H1 (cell line): ENCODE data around the gene CLINT1. TPM values are rescaled to one million over a fixed set of nuclear protein-coding genes. Genes with fewer than 3 reads are reported as not detected.

Experiments
- CTCF ChIA-PET: fragments of 300-600 bp; sonication (Branson Sonifier 250); formaldehyde crosslinking; loops from one replicate; lab custom pipeline; 2021; ENCODE audit not compliant: partially characterized antibody; lab: Charles Lee
- POLR2A ChIA-PET: fragments of 300-600 bp; sonication (Branson Sonifier 250); formaldehyde crosslinking; loops from one replicate; lab custom pipeline; 2021; ENCODE audit warnings: inconsistent platforms; ENCODE audit not compliant: partially characterized antibody; lab: Charles Lee
- DNase-seq, 2 experiments: peaks; one replicate each; pipeline versions ENCODE4 v3.0.0 to v3.0.0-alpha.2; 2010 to 2022; ENCODE audit warnings: low spot score in 2 of 2, low read depth in 1 of 2, mixed read lengths in 1 of 2
- FAIRE-seq: peaks from 2 replicates; lab custom pipeline; 2011; peaks lifted over from hg19 to GRCh38; lab: Jason Lieb, UNC
- H2AFZ ChIP-seq: 2 replicates; pipeline ENCODE4 v1.8.1; 2012; ENCODE audit warnings: low read length, inconsistent platforms
- H2AK5ac ChIP-seq: 2 replicates; pipeline ENCODE4 v1.6.1; 2013; ENCODE audit warnings: low read depth, low read length
- H2BK120ac ChIP-seq: replicated peaks from 2 replicates; pipeline ENCODE3; 2013; ENCODE audit warnings: low read depth, low read length, inconsistent platforms
- H2BK12ac ChIP-seq: 2 replicates; pipeline ENCODE4 v1.6.1; 2013; ENCODE audit warnings: low read depth, low read length
- H2BK15ac ChIP-seq: 2 replicates; pipeline ENCODE4 v1.6.1; 2013; ENCODE audit warnings: low read length
- H2BK20ac ChIP-seq: 2 replicates; pipeline ENCODE4 v1.6.1; 2013; ENCODE audit warnings: low read length
- H2BK5ac ChIP-seq: 2 replicates; pipeline ENCODE4 v1.6.1; 2013; ENCODE audit warnings: low read depth, low read length
- H3K14ac ChIP-seq: 2 replicates; pipeline ENCODE4 v1.6.1; 2013; ENCODE audit warnings: inconsistent platforms; ENCODE audit not compliant: insufficient read length
- H3K18ac ChIP-seq: 2 replicates; pipeline ENCODE4 v1.6.1; 2013; ENCODE audit warnings: low read length; ENCODE audit errors: extremely low read depth
- H3K23ac ChIP-seq: 2 replicates; pipeline ENCODE4 v1.6.1; 2013; ENCODE audit warnings: inconsistent platforms; ENCODE audit not compliant: insufficient read length
- H3K23me2 ChIP-seq: 2 replicates; pipeline ENCODE4 v1.6.1; 2013; ENCODE audit warnings: low read depth, low read length
- H3K27ac ChIP-seq: 2 replicates; pipeline ENCODE4 v1.6.1; 2011; ENCODE audit warnings: low read depth, low read length, inconsistent platforms
- H3K27me3 ChIP-seq, 4 experiments: replicated peaks in 1 of 4; 1 replicate in 1 of 4; 2 replicates in 3 of 4; pipeline versions ENCODE4 v1.6.1 to v1.8.1; 2011 to 2013; ENCODE audit warnings: low read length in 3 of 4, mild to moderate bottlenecking in 3 of 4, inconsistent platforms in 2 of 4, mixed read lengths in 2 of 4, moderate library complexity in 1 of 4; ENCODE audit not compliant: control insufficient read depth in 3 of 4, insufficient read depth in 3 of 4; ENCODE audit errors: extremely low read depth in 1 of 4
- H3K36me3 ChIP-seq, 4 experiments: 2 replicates each; pipeline versions ENCODE4 v1.6.1 to v1.8.1; 2011 to 2013; ENCODE audit warnings: mild to moderate bottlenecking in 4 of 4, low read length in 3 of 4, moderate library complexity in 2 of 4, control low read depth in 1 of 4, inconsistent platforms in 1 of 4; ENCODE audit not compliant: insufficient read depth in 4 of 4, control insufficient read depth in 2 of 4
- H3K4ac ChIP-seq: replicated peaks from 2 replicates; pipeline ENCODE3; 2013; ENCODE audit warnings: low read length, low read depth, mixed read lengths, inconsistent platforms; ENCODE audit not compliant: insufficient read length
- H3K4me1 ChIP-seq, 4 experiments: replicated peaks in 1 of 4; 1 replicate in 1 of 4; 2 replicates in 3 of 4; pipeline versions ENCODE4 v1.6.1 to v1.8.1; 2011 to 2013; ENCODE audit warnings: low read length in 3 of 4, inconsistent platforms in 2 of 4, mixed read lengths in 1 of 4; ENCODE audit not compliant: insufficient read depth in 4 of 4, control insufficient read depth in 3 of 4
- H3K4me2 ChIP-seq, 2 experiments: 2 replicates each; pipeline versions ENCODE4 v1.6.1 to v1.8.1; 2011 to 2013; ENCODE audit warnings: low read depth in 2 of 2, low read length in 2 of 2, control low read depth in 1 of 2, inconsistent platforms in 1 of 2, mild to moderate bottlenecking in 1 of 2; ENCODE audit not compliant: insufficient read depth in 1 of 2
- H3K4me3 ChIP-seq, 4 experiments: fragments of 200-600, 300-600 bp in 1 of 4; sonication (generic), shearing (Covaris generic), sonication (Bioruptor Twin) in 1 of 4; 2 replicates each; pipeline versions ENCODE4 v1.5.1 to v1.8.1; 2011 to 2016; ENCODE audit warnings: low read length in 4 of 4, low read depth in 3 of 4, control low read depth in 2 of 4, inconsistent platforms in 2 of 4, mild to moderate bottlenecking in 2 of 4, mixed read lengths in 1 of 4, moderate library complexity in 1 of 4; ENCODE audit not compliant: insufficient read depth in 2 of 4; ENCODE audit errors: extremely low read depth in 1 of 4
- H3K56ac ChIP-seq: replicated peaks from 2 replicates; pipeline ENCODE3; 2013; ENCODE audit warnings: low read depth, mild to moderate bottlenecking, mixed read lengths, low read length, inconsistent platforms; ENCODE audit not compliant: insufficient read length
- H3K79me1 ChIP-seq: 2 replicates; pipeline ENCODE4 v1.6.1; 2013; ENCODE audit warnings: low read depth, low read length, control low read depth
- H3K79me2 ChIP-seq, 2 experiments: 2 replicates each; pipeline versions ENCODE4 v1.6.1 to v1.8.1; 2012 to 2013; ENCODE audit warnings: low read length in 2 of 2, mild to moderate bottlenecking in 2 of 2, inconsistent platforms in 1 of 2; ENCODE audit not compliant: insufficient read depth in 2 of 2, control insufficient read depth in 1 of 2
- H3K9ac ChIP-seq, 4 experiments: replicated peaks in 1 of 4; 1 replicate in 1 of 4; 2 replicates in 3 of 4; pipeline versions ENCODE4 v1.6.1 to v1.8.1; 2011 to 2013; ENCODE audit warnings: low read depth in 3 of 4, low read length in 3 of 4, control low read depth in 2 of 4, mild to moderate bottlenecking in 2 of 4, moderate library complexity in 2 of 4, inconsistent platforms in 1 of 4; ENCODE audit errors: extremely low read depth in 1 of 4
- H3K9me3 ChIP-seq, 2 experiments: 2 replicates each; pipeline versions ENCODE4 v1.6.1 to v1.8.1; 2012 to 2013; ENCODE audit warnings: mild to moderate bottlenecking in 2 of 2, moderate library complexity in 2 of 2, control low read depth in 1 of 2, inconsistent platforms in 1 of 2, low read depth in 1 of 2, low read length in 1 of 2, mixed read lengths in 1 of 2; ENCODE audit not compliant: insufficient read depth in 2 of 2
- H4K20me1 ChIP-seq, 2 experiments: replicated peaks in 1 of 2; 2 replicates each; pipeline versions ENCODE3 to v1.8.1; 2011 to 2013; ENCODE audit warnings: inconsistent platforms in 2 of 2, low read length in 2 of 2, mild to moderate bottlenecking in 1 of 2; ENCODE audit not compliant: insufficient read depth in 2 of 2, control insufficient read depth in 1 of 2
- H4K5ac ChIP-seq: 2 replicates; pipeline ENCODE4 v1.6.1; 2013; ENCODE audit warnings: low read length, low read depth, mixed read lengths, inconsistent platforms; ENCODE audit not compliant: insufficient read length
- H4K8ac ChIP-seq: 2 replicates; pipeline ENCODE4 v1.8.0; 2013; ENCODE audit warnings: mild to moderate bottlenecking, moderate library complexity, low read length, inconsistent platforms; ENCODE audit not compliant: insufficient read depth; ENCODE audit errors: extremely low read depth
- H4K91ac ChIP-seq: replicated peaks from 2 replicates; pipeline ENCODE3; 2013; ENCODE audit warnings: low read length, mixed read lengths, inconsistent platforms; ENCODE audit not compliant: insufficient read length
- BACH1 ChIP-seq: IDR thresholded peaks from 2 replicates; pipeline ENCODE4 v1.6.1; 2012; ENCODE audit warnings: low read length, improper control_type of control experiment
- BCL11A ChIP-seq, 2 experiments: IDR thresholded peaks; one replicate each; pipeline ENCODE4 v1.6.1; 2011; ENCODE audit warnings: low read depth in 2 of 2, low read length in 2 of 2, mild to moderate bottlenecking in 2 of 2
- PHF8 ChIP-seq: fragments of 200-600 bp; sonication (generic); conservative IDR thresholded peaks from 2 replicates; pipeline ENCODE4 v1.7.1; 2012; ENCODE audit warnings: low read depth, mild to moderate bottlenecking, inconsistent platforms, low read length, moderate library complexity
- POU5F1 ChIP-seq: IDR thresholded peaks from 2 replicates; pipeline ENCODE4 v1.6.1; 2011; ENCODE audit warnings: low read depth, mild to moderate bottlenecking, low read length, moderate library complexity
- RBBP5 ChIP-seq: IDR thresholded peaks from 2 replicates; pipeline ENCODE4 v1.7.1; 2012; ENCODE audit warnings: low read depth, mild to moderate bottlenecking, inconsistent platforms, low read length, moderate library complexity, borderline replicate concordance
- RXRA ChIP-seq: IDR thresholded peaks from 2 replicates; pipeline ENCODE4 v1.6.1; 2011; ENCODE audit warnings: low read depth, mild to moderate bottlenecking, low read length, moderate library complexity; ENCODE audit not compliant: insufficient read depth
- SIN3A ChIP-seq, 2 experiments: IDR thresholded peaks in 1 of 2; conservative IDR thresholded peaks in 1 of 2; 2 replicates each; pipeline ENCODE4 v1.6.1; 2011 to 2012; ENCODE audit warnings: low read length in 2 of 2, improper control_type of control experiment in 1 of 2, low read depth in 1 of 2, mild to moderate bottlenecking in 1 of 2
- SP1 ChIP-seq: IDR thresholded peaks from 2 replicates; pipeline ENCODE4 v1.6.1; 2011; ENCODE audit warnings: low read depth, low read length
- WGBS, 2 experiments: shearing (Covaris generic) in 1 of 2; methylation state at CpG; one replicate each; pipeline versions ENCODE4 v1.1.6 to v1.1.7; 2013 to 2015; ENCODE audit warnings: low lambda C conversion rate in 2 of 2, mixed read lengths in 2 of 2, inconsistent platforms in 1 of 2, low coverage in 1 of 2, missing lambda C conversion rate in 1 of 2; ENCODE audit not compliant: insufficient replicate concordance in 2 of 2, insufficient coverage in 1 of 2, insufficient read length in 1 of 2; ENCODE audit errors: extremely low coverage in 1 of 2, missing lambda C conversion rate in 1 of 2; 5-methylcytosine and 5-hydroxymethylcytosine counted together
- polyA plus RNA-seq, 7 experiments: library from polyadenylated mRNA; depleted of rRNA in 3 of 7; stranded (reverse) in 5 of 7; unstranded in 2 of 7; fragments of >200 nt in 5 of 7; fragments of 200-250 nt in 2 of 7; gene quantifications; 1 replicate in 5 of 7; 2 replicates in 1 of 7; 4 replicates in 1 of 7; pipeline versions ENCODE4 v1.2.1 to v1.2.3, GENCODE V29; 2011 to 2013; ENCODE audit warnings: missing spikeins in 2 of 7, mixed read lengths in 2 of 7
- total RNA-seq: library from RNA; stranded (reverse); fragmentation: NEBNext Ultra II Directional; extraction: Animal tissue kit (Norgen Biotek cat#: 25700); gene quantifications from 2 replicates; pipeline ENCODE4 v1.2.1, GENCODE V29; 2021
- TF ChIP-seq, protein P1 (sequence below), 3 experiments: IDR thresholded peaks; 1 replicate in 2 of 3; 2 replicates in 1 of 3; pipeline versions ENCODE4 v1.5.1 to v1.6.1; 2011; ENCODE audit warnings: low read length in 3 of 3, mild to moderate bottlenecking in 3 of 3, inconsistent platforms in 2 of 3, low read depth in 1 of 3, moderate library complexity in 1 of 3; ENCODE audit not compliant: insufficient read depth in 1 of 3; ENCODE audit errors: control extremely low read depth in 1 of 3
- TF ChIP-seq, protein P2 (sequence below): IDR thresholded peaks from 2 replicates; pipeline ENCODE4 v1.6.1; 2011; ENCODE audit warnings: low read length, improper control_type of control experiment

The CLINT1 gene
- total and polyA plus RNA-seq, 2 of the 8 experiments (the other 6 are each of a cell fraction or from before 2014, with no cell fraction given): 85.9 to 140 TPM

DNA sequence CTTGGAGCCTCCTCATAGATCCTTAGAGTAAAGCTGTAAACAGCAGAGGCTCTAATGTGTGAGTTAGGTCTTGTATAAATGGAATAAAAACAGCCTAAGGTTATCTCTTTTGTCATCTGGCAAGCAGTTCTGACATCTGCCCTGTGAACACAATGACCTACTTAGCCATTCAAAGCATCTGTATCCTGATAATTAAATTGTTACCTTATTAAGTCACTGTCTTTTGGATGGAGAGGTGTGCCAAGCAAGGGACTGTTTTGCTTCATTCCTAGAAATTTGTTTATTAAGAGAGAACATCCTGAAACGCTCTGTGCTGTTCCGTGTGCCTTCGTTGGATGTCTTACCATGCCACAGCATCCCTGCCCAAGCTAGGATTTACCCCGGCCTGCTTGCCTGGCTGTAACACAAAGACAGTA lies 113.9 kb downstream of the CLINT1 start:
- H3K36me3 ChIP-seq: no peaks in the 10 kb centered on the region; a peak in 1 of 8 replicates
- H3K4ac ChIP-seq: no peak overlapping the region
- DNase-seq (no peak), FAIRE-seq (no peak)
- H2AK5ac ChIP-seq: no peak overlapping the region
- peaks cover 6% of the 10 kb centered on the region; the same call in 1 of the 2 replicates for H3K23me2 ChIP-seq
- POLR2A ChIA-PET: no interaction called here
- H2BK15ac ChIP-seq: no peak overlapping the region
- H3K27me3 ChIP-seq: peaks cover 0 to 13% (median 7%) of the 10 kb centered on the region in 4 experiments; a peak in 5 of 7 replicates
- no peak overlapping the region for H3K18ac ChIP-seq
- H4K20me1 ChIP-seq: no peaks in the 10 kb centered on the region
- H2BK120ac ChIP-seq: no peak overlapping the region
- H4K91ac ChIP-seq: no peak overlapping the region
- CTCF ChIA-PET: interaction anchor here (1.8 to 4.9 kb wide), 4 partner anchors 14 to 416 kb away, joined by 5 to 34 read pairs (median 16); no protein-coding TSS in a partner anchor
- no peak overlapping the region for H3K23ac ChIP-seq
- H3K9ac ChIP-seq: no peak overlapping the region
- no peak overlapping the region for H4K8ac ChIP-seq
- no peaks in the 10 kb centered on the region for H3K79me2 ChIP-seq
- no peak overlapping the region for H3K27ac ChIP-seq
- no peak overlapping the region for H4K5ac ChIP-seq
- no peaks in the 10 kb centered on the region for H3K9me3 ChIP-seq
- WGBS, 2 experiments: 94% methylated on average over 4 of the region's 4 CpGs; no CpG with 5 or more reads in 1 of the 2 experiments
- no peak overlapping the region for H2AFZ ChIP-seq
- H2BK20ac ChIP-seq: no peak overlapping the region
- H3K79me1 ChIP-seq: no peaks in the 10 kb centered on the region
- H3K4me3 ChIP-seq: no peak overlapping the region; a peak in 1 of 8 replicates
- no peak overlapping the region for H3K14ac ChIP-seq
- H3K56ac ChIP-seq: no peak overlapping the region
- H2BK12ac ChIP-seq: no peak overlapping the region
- H2BK5ac ChIP-seq: no peak overlapping the region
- peak overlapping the region in 1 of 2 experiments; percentile 78; a peak in 1 of 4 replicates for H3K4me2 ChIP-seq
- H3K4me1 ChIP-seq: peaks cover 0 to 7% (median 0%) of the 10 kb centered on the region in 4 experiments; a peak in 3 of 7 replicates
- TF ChIP-seq BCL11A (IDR thresholded peaks at IDR 0.05; ENCODE audit: low read depth in 2 of 2, low read length in 2 of 2) (no peak), RBBP5 (no peak), SIN3A (conservative IDR thresholded peaks at IDR 0.05 in 1 of 2, IDR thresholded peaks at IDR 0.05 in 1 of 2; ENCODE audit: low read depth in 1 of 2, low read length in 2 of 2) (no peak), PHF8 (no peak), POU5F1 (no peak), BACH1 (no peak), RXRA (no peak), SP1 (no peak)
- TF ChIP-seq, protein P1, sequence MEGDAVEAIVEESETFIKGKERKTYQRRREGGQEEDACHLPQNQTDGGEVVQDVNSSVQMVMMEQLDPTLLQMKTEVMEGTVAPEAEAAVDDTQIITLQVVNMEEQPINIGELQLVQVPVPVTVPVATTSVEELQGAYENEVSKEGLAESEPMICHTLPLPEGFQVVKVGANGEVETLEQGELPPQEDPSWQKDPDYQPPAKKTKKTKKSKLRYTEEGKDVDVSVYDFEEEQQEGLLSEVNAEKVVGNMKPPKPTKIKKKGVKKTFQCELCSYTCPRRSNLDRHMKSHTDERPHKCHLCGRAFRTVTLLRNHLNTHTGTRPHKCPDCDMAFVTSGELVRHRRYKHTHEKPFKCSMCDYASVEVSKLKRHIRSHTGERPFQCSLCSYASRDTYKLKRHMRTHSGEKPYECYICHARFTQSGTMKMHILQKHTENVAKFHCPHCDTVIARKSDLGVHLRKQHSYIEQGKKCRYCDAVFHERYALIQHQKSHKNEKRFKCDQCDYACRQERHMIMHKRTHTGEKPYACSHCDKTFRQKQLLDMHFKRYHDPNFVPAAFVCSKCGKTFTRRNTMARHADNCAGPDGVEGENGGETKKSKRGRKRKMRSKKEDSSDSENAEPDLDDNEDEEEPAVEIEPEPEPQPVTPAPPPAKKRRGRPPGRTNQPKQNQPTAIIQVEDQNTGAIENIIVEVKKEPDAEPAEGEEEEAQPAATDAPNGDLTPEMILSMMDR (IDR thresholded peaks at IDR 0.05; ENCODE audit: control extremely low read depth in 1 of 3, insufficient read depth in 1 of 3, low read depth in 1 of 3, low read length in 3 of 3): no peak
- TF ChIP-seq, protein P2, sequence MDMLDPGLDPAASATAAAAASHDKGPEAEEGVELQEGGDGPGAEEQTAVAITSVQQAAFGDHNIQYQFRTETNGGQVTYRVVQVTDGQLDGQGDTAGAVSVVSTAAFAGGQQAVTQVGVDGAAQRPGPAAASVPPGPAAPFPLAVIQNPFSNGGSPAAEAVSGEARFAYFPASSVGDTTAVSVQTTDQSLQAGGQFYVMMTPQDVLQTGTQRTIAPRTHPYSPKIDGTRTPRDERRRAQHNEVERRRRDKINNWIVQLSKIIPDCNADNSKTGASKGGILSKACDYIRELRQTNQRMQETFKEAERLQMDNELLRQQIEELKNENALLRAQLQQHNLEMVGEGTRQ: no peak
